Measurements from ENCODE around the gene RETREG1.

DNA sequence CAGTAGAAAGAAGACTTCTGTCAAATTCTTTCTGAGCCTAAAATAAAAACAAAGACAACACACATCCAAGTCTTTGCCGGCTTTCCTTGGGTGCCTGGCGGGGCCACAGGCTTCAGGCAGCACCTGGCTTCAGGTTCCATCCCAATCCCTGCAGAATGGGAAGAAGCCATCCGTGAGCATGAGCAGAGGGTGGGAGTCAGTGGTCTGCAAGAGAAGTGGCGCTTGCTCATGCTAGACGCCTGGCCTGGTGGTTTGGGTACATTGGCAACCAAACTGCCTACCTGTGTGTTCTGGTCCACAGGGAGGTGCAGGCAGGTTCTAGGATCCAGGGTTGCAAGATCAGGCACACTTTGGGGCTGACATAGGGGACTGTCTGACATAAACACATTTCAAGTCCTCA, 47.6 kb upstream of the RETREG1 start:
- no peak for TF ChIP-seq POLR2A (IDR thresholded peaks at IDR 0.05)
- TF ChIP-seq CTCF (IDR thresholded peaks at IDR 0.05): no peak

Measured in lower leg skin (tissue), 3 donors.